ENCODE measurements around the gene SLC29A2. TPM values are rescaled to one million over a fixed set of nuclear protein-coding genes. Genes with fewer than 3 reads are reported as not detected.

Gene SLC29A2
- total and polyA plus RNA-seq, 8 donors: 7.4 to 22.8 (median 9.6) TPM

GRCh38 chr11:66333220-66333877, 38.2 kb downstream of the SLC29A2 start:
- intact Hi-C loops (cut with DNase I): no loop called here
- H3K9me3 ChIP-seq: no peaks in the 10 kb centered on the region
- H3K4me1 ChIP-seq: peaks cover 22 to 42% of the 10 kb centered on the region in 2 donors
- TF ChIP-seq, protein P1, sequence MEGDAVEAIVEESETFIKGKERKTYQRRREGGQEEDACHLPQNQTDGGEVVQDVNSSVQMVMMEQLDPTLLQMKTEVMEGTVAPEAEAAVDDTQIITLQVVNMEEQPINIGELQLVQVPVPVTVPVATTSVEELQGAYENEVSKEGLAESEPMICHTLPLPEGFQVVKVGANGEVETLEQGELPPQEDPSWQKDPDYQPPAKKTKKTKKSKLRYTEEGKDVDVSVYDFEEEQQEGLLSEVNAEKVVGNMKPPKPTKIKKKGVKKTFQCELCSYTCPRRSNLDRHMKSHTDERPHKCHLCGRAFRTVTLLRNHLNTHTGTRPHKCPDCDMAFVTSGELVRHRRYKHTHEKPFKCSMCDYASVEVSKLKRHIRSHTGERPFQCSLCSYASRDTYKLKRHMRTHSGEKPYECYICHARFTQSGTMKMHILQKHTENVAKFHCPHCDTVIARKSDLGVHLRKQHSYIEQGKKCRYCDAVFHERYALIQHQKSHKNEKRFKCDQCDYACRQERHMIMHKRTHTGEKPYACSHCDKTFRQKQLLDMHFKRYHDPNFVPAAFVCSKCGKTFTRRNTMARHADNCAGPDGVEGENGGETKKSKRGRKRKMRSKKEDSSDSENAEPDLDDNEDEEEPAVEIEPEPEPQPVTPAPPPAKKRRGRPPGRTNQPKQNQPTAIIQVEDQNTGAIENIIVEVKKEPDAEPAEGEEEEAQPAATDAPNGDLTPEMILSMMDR (IDR thresholded peaks at IDR 0.05): no peak
- DNase-seq (peak in 1 of 4 donors; percentile 54), ATAC-seq (no peak)
- H3K36me3 ChIP-seq: peaks cover 0 to 41% of the 10 kb centered on the region in 2 donors
- H3K4me3 ChIP-seq: no peak overlapping the region
- no peaks in the 10 kb centered on the region for H3K27me3 ChIP-seq
- H3K27ac ChIP-seq: no peak overlapping the region

GRCh38 chr11:66332371-66333219, 39.0 kb downstream of the SLC29A2 start:
- ATAC-seq (no peak), DNase-seq (peak in 2 of 4 donors; percentile 26 to 51)
- TF ChIP-seq, protein P1 (IDR thresholded peaks at IDR 0.05): no peak
- Histone ChIP-seq H3K9me3 (no peaks in the 10 kb centered on the region), H3K27ac (no peak overlapping the region), H3K27me3 (no peaks in the 10 kb centered on the region), H3K4me3 (no peak overlapping the region), H3K4me1 (peaks cover 29 to 48% of the 10 kb centered on the region in 2 donors), H3K36me3 (peaks cover 0 to 34% of the 10 kb centered on the region in 2 donors)
- intact Hi-C loops (cut with DNase I): no loop called here

DNA sequence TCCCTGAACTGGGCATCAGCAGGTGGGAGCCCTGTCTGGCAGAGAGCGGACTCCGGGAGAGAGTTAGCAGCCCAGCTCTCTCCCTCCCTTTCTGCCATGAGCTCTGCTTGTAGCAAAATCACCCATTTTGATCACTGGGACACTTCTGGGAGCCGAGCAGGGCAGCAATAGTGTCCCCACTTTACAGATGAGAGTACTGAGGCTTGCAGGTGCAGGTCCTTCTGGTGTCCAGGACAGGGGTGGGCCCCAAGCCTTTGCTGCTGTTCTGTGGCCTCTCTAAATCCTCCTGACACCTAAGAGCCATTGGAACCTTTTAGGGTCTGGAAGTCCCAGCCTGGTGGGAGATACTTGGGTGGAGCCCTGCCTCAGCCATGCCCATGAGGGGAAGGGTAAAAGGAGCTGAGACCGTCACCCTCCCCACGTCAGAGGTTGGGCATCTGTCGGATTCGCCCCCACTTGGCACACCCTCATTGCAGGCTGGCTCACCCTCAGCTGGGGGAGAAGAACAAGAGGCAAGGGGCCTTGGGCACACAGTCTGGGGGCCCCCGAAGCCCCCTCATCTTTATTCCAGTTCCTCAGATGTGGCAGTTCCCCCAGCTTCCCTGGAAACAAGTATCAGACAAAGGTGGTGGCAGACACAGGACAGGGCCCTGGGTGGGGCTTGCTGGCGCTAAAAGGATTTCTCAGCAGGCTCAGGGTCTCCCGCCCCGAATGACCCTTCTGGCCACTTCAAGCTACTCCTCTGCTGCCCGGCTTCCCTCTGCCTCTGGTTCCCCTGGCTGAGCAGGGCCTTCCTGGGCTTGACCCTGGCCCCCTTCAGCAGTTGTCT, 39.8 kb downstream of the SLC29A2 start:
- Histone ChIP-seq H3K27ac (no peak overlapping the region), H3K4me3 (no peak overlapping the region), H3K27me3 (no peaks in the 10 kb centered on the region), H3K36me3 (peaks cover 0 to 26% of the 10 kb centered on the region in 2 donors), H3K4me1 (peaks cover 28 to 46% of the 10 kb centered on the region in 2 donors), H3K9me3 (no peaks in the 10 kb centered on the region)
- DNase-seq (no peak), ATAC-seq (no peak)
- TF ChIP-seq, protein P1 (IDR thresholded peaks at IDR 0.05): no peak
- intact Hi-C loops (cut with DNase I): no loop called here

DNA sequence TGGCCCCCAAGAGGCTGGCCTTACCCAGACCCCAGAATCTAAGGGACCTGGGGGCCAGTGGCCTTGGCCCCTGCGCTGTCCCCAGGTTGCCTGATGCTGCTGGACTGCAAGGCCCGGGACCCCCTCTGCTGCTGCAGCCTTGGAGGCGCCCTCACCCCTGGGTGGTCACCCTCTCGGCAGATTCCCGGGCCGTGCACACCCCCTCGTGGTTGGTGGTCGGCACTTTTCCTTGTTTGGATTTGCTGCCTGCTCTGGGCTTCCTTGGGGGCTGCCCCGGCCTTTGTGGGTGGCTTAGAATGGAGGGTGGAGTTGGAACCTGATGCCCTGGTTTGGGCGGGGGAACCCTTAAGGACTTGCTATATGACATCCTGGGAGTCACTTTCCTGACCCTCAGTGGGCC, 40.6 kb downstream of the SLC29A2 start:
- peaks cover 28 to 41% of the 10 kb centered on the region in 2 donors for H3K4me1 ChIP-seq
- TF ChIP-seq, protein P1 (IDR thresholded peaks at IDR 0.05): no peak
- no peak overlapping the region for H3K27ac ChIP-seq
- peaks cover 0 to 26% of the 10 kb centered on the region in 2 donors for H3K36me3 ChIP-seq
- intact Hi-C loops (cut with DNase I): no loop called here
- DNase-seq (peak in 1 of 4 donors; percentile 61), ATAC-seq (no peak)
- H3K9me3 ChIP-seq: no peaks in the 10 kb centered on the region
- H3K4me3 ChIP-seq: no peak overlapping the region
- no peaks in the 10 kb centered on the region for H3K27me3 ChIP-seq
